Measurements from ENCODE around the gene ATG9B. TPM values are rescaled to one million over a fixed set of nuclear protein-coding genes. Genes with fewer than 3 reads are reported as not detected.

ATG9B gene
- total RNA-seq, 4 donors from 2014 or later, result 0.42 TPM; not detected in 3

GRCh38 chr7:151000897-151001495, 23.3 kb downstream of the ATG9B start:
- H3K27me3 ChIP-seq, result peaks cover 0 to 21% (median 0%) of the 10 kb centered on the region in 4 donors
- peaks cover 0 to 8% (median 7%) of the 10 kb centered on the region in 4 donors for H3K4me1 ChIP-seq
- no peak for DNase-seq (ENCODE audit: extremely low spot score)
- H3K4me3 ChIP-seq, result no peak overlapping the region
- intact Hi-C loops (cut with DNase I), result no loop called here
- H3K36me3 ChIP-seq, result peaks cover 0 to 83% (median 4%) of the 10 kb centered on the region in 4 donors
- TF ChIP-seq CTCF (IDR thresholded peaks at IDR 0.05), result no peak
- no peak for TF ChIP-seq POLR2AphosphoS5 (IDR thresholded peaks at IDR 0.05)
- TF ChIP-seq EP300 (IDR thresholded peaks at IDR 0.05), result no peak
- no peak for TF ChIP-seq POLR2A (IDR thresholded peaks at IDR 0.05; ENCODE audit: low read depth)
- no peak overlapping the region for H3K27ac ChIP-seq (replicated peaks in 1 of 4)
- H3K9me3 ChIP-seq, result no peaks in the 10 kb centered on the region
- WGBS, result 90% methylated on average over 13 of the region's 13 CpGs

GRCh38 chr7:150999497-151000230, 24.6 kb downstream of the ATG9B start:
- no peak for DNase-seq (ENCODE audit: extremely low spot score)
- no peak overlapping the region for H3K4me3 ChIP-seq
- intact Hi-C loops (cut with DNase I), result no loop called here
- no peak overlapping the region for H3K27ac ChIP-seq (replicated peaks in 1 of 4)
- TF ChIP-seq POLR2AphosphoS5 (IDR thresholded peaks at IDR 0.05) (no peak), CTCF (IDR thresholded peaks at IDR 0.05) (no peak), EP300 (IDR thresholded peaks at IDR 0.05) (no peak), POLR2A (IDR thresholded peaks at IDR 0.05; ENCODE audit: low read depth) (no peak)
- H3K36me3 ChIP-seq, result peaks cover 0 to 71% (median 4%) of the 10 kb centered on the region in 4 donors
- H3K27me3 ChIP-seq, result peaks cover 0 to 21% (median 0%) of the 10 kb centered on the region in 4 donors
- no peaks in the 10 kb centered on the region for H3K9me3 ChIP-seq
- WGBS, result 85% methylated on average over 5 of the region's 5 CpGs
- peaks cover 3 to 13% (median 11%) of the 10 kb centered on the region in 4 donors for H3K4me1 ChIP-seq

- H3K4me3 ChIP-seq, result no peak overlapping the region
- TF ChIP-seq EP300 (IDR thresholded peaks at IDR 0.05), result no peak
- no peak for TF ChIP-seq POLR2A (IDR thresholded peaks at IDR 0.05; ENCODE audit: low read depth)
- no peak for TF ChIP-seq CTCF (IDR thresholded peaks at IDR 0.05)
- H3K4me1 ChIP-seq, result peaks cover 7 to 16% (median 13%) of the 10 kb centered on the region in 4 donors
- intact Hi-C loops (cut with DNase I), result no loop called here
- no peak overlapping the region for H3K27ac ChIP-seq (replicated peaks in 1 of 4)
- WGBS, result 96% methylated on average over 11 of the region's 12 CpGs
- H3K27me3 ChIP-seq, result peaks cover 0 to 21% (median 0%) of the 10 kb centered on the region in 4 donors
- no peak for DNase-seq (ENCODE audit: extremely low spot score)
- H3K9me3 ChIP-seq, result no peaks in the 10 kb centered on the region
- peaks cover 0 to 64% (median 4%) of the 10 kb centered on the region in 4 donors for H3K36me3 ChIP-seq
These were observed 25.3 kb downstream of the ATG9B start for GRCh38 chr7:150999001-150999400.

GRCh38 chr7:150998341-150998740, 26.0 kb downstream of the ATG9B start:
- 93% methylated on average over 20 of the region's 20 CpGs for WGBS
- no peak overlapping the region for H3K4me3 ChIP-seq
- H3K4me1 ChIP-seq, result peaks cover 7 to 16% (median 13%) of the 10 kb centered on the region in 4 donors
- H3K27me3 ChIP-seq, result peaks cover 0 to 21% (median 0%) of the 10 kb centered on the region in 4 donors
- TF ChIP-seq CTCF (IDR thresholded peaks at IDR 0.05), result no peak
- no peak for TF ChIP-seq POLR2A (IDR thresholded peaks at IDR 0.05; ENCODE audit: low read depth)
- no peak for TF ChIP-seq POLR2AphosphoS5 (IDR thresholded peaks at IDR 0.05)
- TF ChIP-seq EP300 (IDR thresholded peaks at IDR 0.05), result no peak
- H3K36me3 ChIP-seq, result peaks cover 0 to 58% (median 4%) of the 10 kb centered on the region in 4 donors
- H3K9me3 ChIP-seq, result no peaks in the 10 kb centered on the region
- H3K27ac ChIP-seq (replicated peaks in 1 of 4), result no peak overlapping the region
- no peak for DNase-seq (ENCODE audit: extremely low spot score)
- intact Hi-C loops (cut with DNase I), result no loop called here

Measured in esophagus muscularis mucosa (tissue), 4 donors.